CD1c-positive myeloid dendritic cell (primary cell): ENCODE measurements around the gene FBXO48.

Experiments used
- DNase-seq: peaks from one replicate; pipeline ENCODE4 v3.0.0-alpha.2; 2016; ENCODE audit errors: extremely low spot score

The FBXO48 gene

GRCh38 chr2:68412127-68412819 lies 54.8 kb downstream of the FBXO48 start:
- peak; percentile 46 for DNase-seq

GRCh38 chr2:68411397-68412126 lies 55.5 kb downstream of the FBXO48 start:
- peak; percentile 28 for DNase-seq
